ENCODE measurements around the gene KNTC1.

KNTC1 gene

GRCh38 chr12:122520676-122521075, 6.4 kb upstream of the KNTC1 start:
- peaks cover 97% of the 10 kb centered on the region for H3K36me3 ChIP-seq (ENCODE audit: insufficient read depth, low read length)

GRCh38 chr12:122523280-122523679, 3.8 kb upstream of the KNTC1 start:
- Histone ChIP-seq H3K9ac (ENCODE audit: low read length) (peak overlapping the region; percentile 99; the same call in 1 of the 2 replicates), H3K27ac (ENCODE audit: low read depth, low read length, poor library complexity, severe bottlenecking) (no peak overlapping the region), H2AFZ (ENCODE audit: low read length) (no peak overlapping the region), H3K4me2 (ENCODE audit: low read length) (peak overlapping the region; percentile 91), H3F3A (ENCODE audit: insufficient read depth, low read length) (no peaks in the 10 kb centered on the region), H3K9me2 (ENCODE audit: low read depth, low read length) (no peaks in the 10 kb centered on the region), H3K4me3 (ENCODE audit: low read depth, low read length, poor library complexity, severe bottlenecking) (peak overlapping the region; percentile 97), H4K20me1 (ENCODE audit: insufficient read depth, low read length) (no peaks in the 10 kb centered on the region), H3K9me3 (ENCODE audit: low read length) (no peaks in the 10 kb centered on the region), H3K4me1 (ENCODE audit: insufficient read depth, low read length, severe bottlenecking) (peaks cover 27% of the 10 kb centered on the region), H3K27me3 (ENCODE audit: insufficient read depth, low read length) (no peaks in the 10 kb centered on the region), H3K79me2 (ENCODE audit: insufficient read depth, low read length) (peaks cover 85% of the 10 kb centered on the region), H3K36me3 (ENCODE audit: insufficient read depth, low read length) (peaks cover 77% of the 10 kb centered on the region)
- no peak for TF ChIP-seq EZH2 (IDR thresholded peaks at IDR 0.05; ENCODE audit: borderline replicate concordance, low read length)

More at GRCh38 chr12:122520676-122521075, 6.4 kb upstream of the KNTC1 start:
- Histone ChIP-seq H3K4me1 (ENCODE audit: insufficient read depth, low read length, severe bottlenecking) (peaks cover 21% of the 10 kb centered on the region), H3K4me2 (ENCODE audit: low read length) (no peak overlapping the region), H3F3A (ENCODE audit: insufficient read depth, low read length) (no peaks in the 10 kb centered on the region; the same call in 1 of the 2 replicates), H3K79me2 (ENCODE audit: insufficient read depth, low read length) (peaks cover 73% of the 10 kb centered on the region), H3K9ac (ENCODE audit: low read length) (no peak overlapping the region), H3K27me3 (ENCODE audit: insufficient read depth, low read length) (no peaks in the 10 kb centered on the region), H3K9me3 (ENCODE audit: low read length) (no peaks in the 10 kb centered on the region), H3K9me2 (ENCODE audit: low read depth, low read length) (no peaks in the 10 kb centered on the region), H3K27ac (ENCODE audit: low read depth, low read length, poor library complexity, severe bottlenecking) (no peak overlapping the region), H4K20me1 (ENCODE audit: insufficient read depth, low read length) (no peaks in the 10 kb centered on the region), H2AFZ (ENCODE audit: low read length) (no peak overlapping the region), H3K4me3 (ENCODE audit: low read depth, low read length, poor library complexity, severe bottlenecking) (no peak overlapping the region)
- TF ChIP-seq EZH2 (IDR thresholded peaks at IDR 0.05; ENCODE audit: borderline replicate concordance, low read length) = no peak
- no peak for TF ChIP-seq CTCF (IDR thresholded peaks at IDR 0.05; ENCODE audit: low read length)

- TF ChIP-seq EZH2 (IDR thresholded peaks at IDR 0.05; ENCODE audit: borderline replicate concordance, low read length) (no peak), CTCF (IDR thresholded peaks at IDR 0.05; ENCODE audit: low read length) (no peak)
- peaks cover 77% of the 10 kb centered on the region for H3K36me3 ChIP-seq (ENCODE audit: insufficient read depth, low read length)
Measured at GRCh38 chr12:122523846-122524718, 3.0 kb upstream of the KNTC1 start.

More at GRCh38 chr12:122523846-122524718, 3.0 kb upstream of the KNTC1 start:
- no peaks in the 10 kb centered on the region for H3F3A ChIP-seq (ENCODE audit: insufficient read depth, low read length)
- H3K4me2 ChIP-seq (ENCODE audit: low read length) = peak overlapping the region; percentile 91
- no peaks in the 10 kb centered on the region for H3K9me3 ChIP-seq (ENCODE audit: low read length)
- peak overlapping the region; percentile 97 for H3K4me3 ChIP-seq (ENCODE audit: low read depth, low read length, poor library complexity, severe bottlenecking)
- H2AFZ ChIP-seq (ENCODE audit: low read length) = no peak overlapping the region
- H3K79me2 ChIP-seq (ENCODE audit: insufficient read depth, low read length) = peaks cover 86% of the 10 kb centered on the region
- H3K27ac ChIP-seq (ENCODE audit: low read depth, low read length, poor library complexity, severe bottlenecking) = no peak overlapping the region
- H3K9me2 ChIP-seq (ENCODE audit: low read depth, low read length) = no peaks in the 10 kb centered on the region
- no peaks in the 10 kb centered on the region for H3K27me3 ChIP-seq (ENCODE audit: insufficient read depth, low read length)
- peak overlapping the region; percentile 99 for H3K9ac ChIP-seq (ENCODE audit: low read length)
- no peaks in the 10 kb centered on the region for H4K20me1 ChIP-seq (ENCODE audit: insufficient read depth, low read length)
- peaks cover 35% of the 10 kb centered on the region for H3K4me1 ChIP-seq (ENCODE audit: insufficient read depth, low read length, severe bottlenecking)

All from OCI-LY1 (cell line).